H9 (cell line): ENCODE data around the gene TGFBR2. TPM values are rescaled to one million over a fixed set of nuclear protein-coding genes. Genes with fewer than 3 reads are reported as not detected.

ENCODE experiments used
- DNase-seq: peaks from one replicate; pipeline ENCODE4 v3.0.0-alpha.2; 2017
- H2AFZ ChIP-seq: one replicate; pipeline ENCODE4 v1.6.1; 2013; ENCODE audit warnings: mild to moderate bottlenecking, low read length, control low read depth, moderate library complexity
- H2AK5ac ChIP-seq: 2 replicates; pipeline ENCODE4 v1.6.1; 2013; ENCODE audit warnings: low read length, control low read depth, mixed read lengths; ENCODE audit not compliant: insufficient read length
- H2BK120ac ChIP-seq: one replicate; pipeline ENCODE4 v1.6.1; 2013; ENCODE audit warnings: low read depth, mild to moderate bottlenecking, low read length, control low read depth, inconsistent platforms; ENCODE audit not compliant: poor library complexity, severe bottlenecking
- H2BK12ac ChIP-seq: 2 replicates; pipeline ENCODE4 v1.6.1; 2013; ENCODE audit warnings: low read length, control low read depth, mixed read lengths, low read depth; ENCODE audit not compliant: insufficient read length
- H2BK15ac ChIP-seq: 2 replicates; pipeline ENCODE4 v1.6.1; 2013; ENCODE audit warnings: low read depth, low read length, control low read depth
- H2BK20ac ChIP-seq: one replicate; pipeline ENCODE4 v1.6.1; 2013; ENCODE audit warnings: low read depth, mild to moderate bottlenecking, low read length, control low read depth, inconsistent platforms; ENCODE audit not compliant: poor library complexity, severe bottlenecking
- H2BK5ac ChIP-seq: 2 replicates; pipeline ENCODE4 v1.6.1; 2013; ENCODE audit warnings: low read length, control low read depth, mixed read lengths; ENCODE audit not compliant: insufficient read length
- H3K14ac ChIP-seq: 2 replicates; pipeline ENCODE4 v1.6.1; 2013; ENCODE audit warnings: low read length, control low read depth; ENCODE audit not compliant: insufficient read depth
- H3K18ac ChIP-seq: 2 replicates; pipeline ENCODE4 v1.6.1; 2013; ENCODE audit warnings: low read depth, mild to moderate bottlenecking, mixed read lengths, low read length, control low read depth; ENCODE audit not compliant: insufficient read length
- H3K23ac ChIP-seq: 2 replicates; pipeline ENCODE4 v1.6.1; 2013; ENCODE audit warnings: low read length, control low read depth, mixed read lengths, low read depth; ENCODE audit not compliant: insufficient read length
- H3K23me2 ChIP-seq: 2 replicates; pipeline ENCODE4 v1.6.1; 2013; ENCODE audit warnings: low read depth, mild to moderate bottlenecking, mixed read lengths, low read length, control low read depth; ENCODE audit not compliant: insufficient read length, poor library complexity, severe bottlenecking
- H3K27ac ChIP-seq: 2 replicates; pipeline ENCODE4 v1.5.1; 2013; ENCODE audit warnings: low read length, control low read depth, mixed read lengths, low read depth; ENCODE audit not compliant: insufficient read length
- H3K27me3 ChIP-seq: 2 replicates; pipeline ENCODE4 v1.6.1; 2013; ENCODE audit warnings: low read length, control low read depth, inconsistent platforms; ENCODE audit not compliant: insufficient read depth
- H3K4ac ChIP-seq: 2 replicates; pipeline ENCODE4 v1.6.1; 2013; ENCODE audit warnings: low read depth, mild to moderate bottlenecking, control low read depth, inconsistent platforms, low read length, moderate library complexity
- H3K4me1 ChIP-seq: 2 replicates; pipeline ENCODE4 v1.6.1; 2013; ENCODE audit warnings: low read length, control low read depth, inconsistent platforms; ENCODE audit not compliant: insufficient read depth
- H3K4me2 ChIP-seq: 2 replicates; pipeline ENCODE4 v1.6.1; 2013; ENCODE audit warnings: low read length, control low read depth, mixed read lengths; ENCODE audit not compliant: insufficient read length, insufficient read depth
- H3K56ac ChIP-seq: 2 replicates; pipeline ENCODE4 v1.6.1; 2013; ENCODE audit warnings: low read depth, mild to moderate bottlenecking, mixed read lengths, low read length, control low read depth; ENCODE audit not compliant: insufficient read length
- H3K79me1 ChIP-seq: 2 replicates; pipeline ENCODE4 v1.6.1; 2013; ENCODE audit warnings: low read depth, mild to moderate bottlenecking, moderate library complexity, low read length, control low read depth, inconsistent platforms; ENCODE audit not compliant: insufficient read depth, poor library complexity, severe bottlenecking
- H3K79me2 ChIP-seq: 2 replicates; pipeline ENCODE4 v1.6.1; 2013; ENCODE audit warnings: low read length, control low read depth, inconsistent platforms; ENCODE audit not compliant: insufficient read depth
- H3K9ac ChIP-seq: 2 replicates; pipeline ENCODE4 v1.6.1; 2013; ENCODE audit warnings: low read length, control low read depth, mixed read lengths; ENCODE audit not compliant: insufficient read length; ENCODE audit errors: extremely low read depth
- H3K9me3 ChIP-seq: one replicate; pipeline ENCODE4 v1.6.1; 2013; ENCODE audit warnings: low read depth, low read length, inconsistent platforms; ENCODE audit not compliant: control insufficient read depth
- H3T11ph ChIP-seq: one replicate; pipeline ENCODE4 v1.6.1; 2013; ENCODE audit warnings: mild to moderate bottlenecking, low read length, control low read depth, inconsistent platforms
- H4K20me1 ChIP-seq: one replicate; pipeline ENCODE4 v1.6.1; 2013; ENCODE audit not compliant: control insufficient read depth, insufficient read length, insufficient read depth
- H4K5ac ChIP-seq: 2 replicates; pipeline ENCODE4 v1.6.1; 2013; ENCODE audit warnings: low read depth, mild to moderate bottlenecking, mixed read lengths, low read length, control low read depth; ENCODE audit not compliant: insufficient read length
- H4K8ac ChIP-seq: replicated peaks from 2 replicates; pipeline ENCODE4 v1.6.1; 2013; ENCODE audit warnings: low read length, control low read depth, mixed read lengths, low read depth; ENCODE audit not compliant: insufficient read length
- H4K91ac ChIP-seq: 2 replicates; pipeline ENCODE4 v1.6.1; 2013; ENCODE audit warnings: low read depth, mild to moderate bottlenecking, moderate library complexity, mixed read lengths, low read length, control low read depth; ENCODE audit not compliant: insufficient read length
- H3K27ac Mint-ChIP-seq, 3 experiments: 2 replicates in 2 of 3; 3 replicates in 1 of 3; pipeline ENCODE4 v1.8.0; 2020 to 2021; ENCODE audit warnings: mixed read lengths in 3 of 3, mild to moderate bottlenecking in 1 of 3, moderate library complexity in 1 of 3
- H3K27me3 Mint-ChIP-seq: 2 replicates; pipeline ENCODE4 v1.8.0; 2021; ENCODE audit warnings: low read depth, mild to moderate bottlenecking, moderate library complexity, mixed read lengths
- H3K36me3 Mint-ChIP-seq, 3 experiments: 2 replicates in 2 of 3; 3 replicates in 1 of 3; pipeline ENCODE4 v1.8.0; 2020 to 2021; ENCODE audit warnings: low read depth in 3 of 3, mixed read lengths in 3 of 3; ENCODE audit not compliant: insufficient read depth in 1 of 3
- H3K4me1 Mint-ChIP-seq, 2 experiments: 2 replicates each; pipeline ENCODE4 v1.8.0; 2020; ENCODE audit warnings: mixed read lengths in 2 of 2
- H3K4me3 Mint-ChIP-seq, 2 experiments: 2 replicates in 1 of 2; 3 replicates in 1 of 2; pipeline ENCODE4 v1.8.0; 2020 to 2021; ENCODE audit warnings: mild to moderate bottlenecking in 2 of 2, mixed read lengths in 2 of 2, moderate library complexity in 1 of 2
- H3K9me3 Mint-ChIP-seq, 2 experiments: 2 replicates in 1 of 2; 3 replicates in 1 of 2; pipeline ENCODE4 v1.8.0; 2020; ENCODE audit warnings: mild to moderate bottlenecking in 2 of 2, mixed read lengths in 2 of 2, moderate library complexity in 1 of 2
- CTCF ChIP-seq: fragments of 200-600 bp; sonication (generic); conservative IDR thresholded peaks from 3 replicates; pipeline ENCODE4 v1.8.0; 2021; ENCODE audit warnings: antibody characterized with exemption, mild to moderate bottlenecking
- WGBS: extraction: QIAGEN DNeasy Blood & Tissue Kit; methylation state at CpG from one replicate; pipeline ENCODE4 v1.1.7; 2013; ENCODE audit warnings: missing lambda C conversion rate, low lambda C conversion rate, mixed read lengths; ENCODE audit not compliant: insufficient read length; ENCODE audit errors: extremely low coverage; 5-methylcytosine and 5-hydroxymethylcytosine counted together
- total RNA-seq: library from RNA; stranded (reverse); gene quantifications from 2 replicates; pipeline ENCODE4 v1.2.1, GENCODE V29; 2021

The TGFBR2 gene
- total RNA-seq, 1 experiment from 2014 or later, result 10.6 TPM

- no peaks in the 10 kb centered on the region for H3K9me3 ChIP-seq
- H3K23ac ChIP-seq, result no peak overlapping the region
- H3K27me3 Mint-ChIP-seq, result no peaks in the 10 kb centered on the region
- H4K8ac ChIP-seq, result no peak overlapping the region
- no peak overlapping the region for H3K27ac Mint-ChIP-seq
- H2BK12ac ChIP-seq, result no peak overlapping the region
- no peak overlapping the region for H3K4me2 ChIP-seq
- H3K27ac ChIP-seq, result no peak overlapping the region
- WGBS, result no CpG with 5 or more reads among the region's 3 CpGs
- H2BK5ac ChIP-seq, result no peak overlapping the region
- no peak overlapping the region for H4K5ac ChIP-seq
- no peak overlapping the region for H3K14ac ChIP-seq
- peaks cover 17% of the 10 kb centered on the region for H3K4me1 ChIP-seq
- TF ChIP-seq CTCF, result no peak
- H3K9me3 Mint-ChIP-seq, result no peaks in the 10 kb centered on the region
- peaks cover 56 to 65% of the 10 kb centered on the region in 2 experiments for H3K4me1 Mint-ChIP-seq
- no peak overlapping the region for H3K4ac ChIP-seq
- no peaks in the 10 kb centered on the region for H4K20me1 ChIP-seq
- H3K56ac ChIP-seq, result no peak overlapping the region
- no peak overlapping the region for H2BK20ac ChIP-seq
- no peaks in the 10 kb centered on the region for H3K79me1 ChIP-seq
- H2BK120ac ChIP-seq, result no peak overlapping the region
- H2AK5ac ChIP-seq, result no peak overlapping the region
- H3K9ac ChIP-seq, result no peak overlapping the region
- no peak overlapping the region for H2AFZ ChIP-seq
- H3K27me3 ChIP-seq, result no peaks in the 10 kb centered on the region
- H3K36me3 Mint-ChIP-seq, result peaks cover 0 to 2% (median 0%) of the 10 kb centered on the region in 3 experiments; a peak in 3 of 7 replicates
- no peak overlapping the region for H4K91ac ChIP-seq
- H3K79me2 ChIP-seq, result no peaks in the 10 kb centered on the region
- no peaks in the 10 kb centered on the region for H3K23me2 ChIP-seq
- H3K4me3 Mint-ChIP-seq, result no peak overlapping the region
- H3K18ac ChIP-seq, result no peak overlapping the region
- no peak overlapping the region for H2BK15ac ChIP-seq
- no peak overlapping the region for H3T11ph ChIP-seq
- DNase-seq, result no peak
These were observed 56.4 kb downstream of the TGFBR2 start for GRCh38 chr3:30662836-30663235.
